SU-DHL-6 (cell line): ENCODE measurements around the gene PTGIS.

Experiments
- CTCF ChIP-seq: fragments of 200-600 bp; sonication (generic); IDR thresholded peaks from one replicate; pipeline ENCODE4 v1.5.1; 2017; ENCODE audit warnings: antibody characterized with exemption, mild to moderate bottlenecking, low read length, moderate library complexity; ENCODE audit not compliant: insufficient read depth, poor library complexity, severe bottlenecking
- EZH2phosphoT487 ChIP-seq: fragments of 200-600 bp; sonication (generic), shearing (Covaris generic); conservative IDR thresholded peaks from 2 replicates; pipeline ENCODE4 v1.6.1; 2018; ENCODE audit warnings: mild to moderate bottlenecking, antibody characterized with exemption, low read length, moderate library complexity, mixed read lengths

GRCh38 chr20:49599746-49600113 is 31.8 kb upstream of the PTGIS start:
- no peak for TF ChIP-seq EZH2phosphoT487
- no peak for TF ChIP-seq CTCF
